Body of pancreas (tissue), 4 donors: Measurements from ENCODE around the gene SYCE3.

Source experiments
- CTCF ChIP-seq, 7 experiments: fragments of 450-650 bp in 4 of 7; fragments of 200-600 bp in 3 of 7; sonication (generic) in 3 of 7; IDR thresholded peaks; one replicate each; pipeline ENCODE4 v1.5.1; 2016 to 2019; ENCODE audit warnings: antibody characterized with exemption in 7 of 7
- POLR2A ChIP-seq, 3 donors: fragments of 450-650 bp; IDR thresholded peaks; one replicate each; pipeline ENCODE4 v1.6.1; 2016; ENCODE audit warnings: antibody characterized with exemption in 3 of 3, mild to moderate bottlenecking in 2 of 3

DNA sequence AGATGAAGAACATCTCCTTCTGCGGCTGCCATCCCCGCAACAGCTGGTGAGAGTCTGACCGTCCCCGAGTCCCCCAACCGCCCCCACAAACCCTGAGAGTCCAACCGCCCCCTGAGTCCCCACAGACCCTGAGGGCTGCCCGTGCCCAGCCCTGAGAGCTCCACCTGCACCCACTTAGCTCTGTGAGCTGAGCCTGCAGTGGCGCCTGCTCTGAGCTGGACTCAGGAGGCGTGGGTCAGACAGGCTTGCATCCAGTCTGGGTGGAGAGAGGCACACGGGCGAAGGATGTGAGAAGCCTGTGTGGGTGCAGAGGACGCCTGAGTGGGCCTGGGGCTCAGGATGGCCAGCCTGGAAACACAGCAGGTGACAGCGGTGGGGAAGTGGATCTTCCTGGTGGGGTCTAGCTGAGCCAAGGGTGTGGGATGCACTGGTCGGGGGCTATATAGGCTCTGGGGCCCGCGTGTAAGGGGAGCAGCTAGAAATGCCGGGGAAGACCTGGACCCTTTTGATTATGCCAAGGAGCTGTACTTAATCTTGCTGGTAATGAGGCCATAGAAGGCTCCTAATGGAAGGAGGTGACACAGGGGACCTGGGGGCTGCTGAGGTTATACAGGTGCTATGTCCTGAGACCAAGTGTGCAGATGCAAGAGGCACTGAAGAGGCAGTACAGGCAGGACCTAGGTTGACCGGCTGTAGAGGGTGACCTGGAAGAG lies 44.4 kb upstream of the SYCE3 start:
- TF ChIP-seq CTCF (IDR thresholded peaks at IDR 0.05), result no peak
- no peak for TF ChIP-seq POLR2A (IDR thresholded peaks at IDR 0.05)
